Measurements from ENCODE around the gene ASXL1.

GRCh38 chr20:32395066-32395465 is 36.9 kb downstream of the ASXL1 start:
- TF ChIP-seq ATF3 (IDR thresholded peaks at IDR 0.05) (no peak), POLR2A (IDR thresholded peaks at IDR 0.05; ENCODE audit: borderline replicate concordance, extremely low read depth, insufficient read depth, insufficient read length) (no peak), CTCF (IDR thresholded peaks at IDR 0.05 in 2 of 3, conservative IDR thresholded peaks at IDR 0.05 in 1 of 3; ENCODE audit: borderline replicate concordance in 1 of 3, insufficient read depth in 1 of 3, low read depth in 2 of 3, low read length in 2 of 3) (no peak), EZH2phosphoT487 (IDR thresholded peaks at IDR 0.05; ENCODE audit: borderline replicate concordance) (no peak), FOSL1 (IDR thresholded peaks at IDR 0.05; ENCODE audit: low read depth) (no peak), RAD21 (IDR thresholded peaks at IDR 0.05; ENCODE audit: low read depth) (no peak), REST (IDR thresholded peaks at IDR 0.05; ENCODE audit: low read depth) (no peak)
